Trophoblast cell (in vitro differentiated cells and primary cell): ENCODE results near the gene GPRIN1.

Experiments used
- DNase-seq, 2 donors: peaks; one replicate each; pipeline ENCODE4 v3.0.0-alpha.2; 2016
- H2AFZ ChIP-seq: 2 replicates; pipeline ENCODE4 v1.6.1; 2013; ENCODE audit warnings: low read length, moderate library complexity, mild to moderate bottlenecking; ENCODE audit not compliant: insufficient read depth, poor library complexity
- H2AK5ac ChIP-seq: 2 replicates; pipeline ENCODE4 v1.6.1; 2013; ENCODE audit warnings: mild to moderate bottlenecking, low read length
- H2BK120ac ChIP-seq: 2 replicates; pipeline ENCODE4 v1.6.1; 2013; ENCODE audit warnings: low read length, mild to moderate bottlenecking, moderate library complexity; ENCODE audit not compliant: insufficient read depth, poor library complexity
- H2BK12ac ChIP-seq: 2 replicates; pipeline ENCODE4 v1.6.1; 2013; ENCODE audit warnings: mild to moderate bottlenecking, low read length, moderate library complexity
- H2BK5ac ChIP-seq: 2 replicates; pipeline ENCODE4 v1.6.1; 2013; ENCODE audit warnings: low read length, low read depth, moderate library complexity, mild to moderate bottlenecking; ENCODE audit not compliant: poor library complexity
- H3K14ac ChIP-seq: 2 replicates; pipeline ENCODE4 v1.6.1; 2013; ENCODE audit warnings: mild to moderate bottlenecking, low read length
- H3K18ac ChIP-seq: 2 replicates; pipeline ENCODE4 v1.6.1; 2013; ENCODE audit warnings: mild to moderate bottlenecking, low read length
- H3K23ac ChIP-seq: 2 replicates; pipeline ENCODE4 v1.6.1; 2013; ENCODE audit warnings: low read length
- H3K27ac ChIP-seq: 2 replicates; pipeline ENCODE4 v1.5.1; 2013; ENCODE audit warnings: low read depth, mild to moderate bottlenecking, inconsistent platforms, low read length, moderate library complexity
- H3K27me3 ChIP-seq: 2 replicates; pipeline ENCODE4 v1.6.1; 2013; ENCODE audit warnings: inconsistent platforms, mild to moderate bottlenecking, low read length, moderate library complexity; ENCODE audit not compliant: insufficient read depth
- H3K36me3 ChIP-seq, 2 experiments: 1 replicate in 1 of 2; 2 replicates in 1 of 2; pipeline ENCODE4 v1.6.1; 2013; ENCODE audit warnings: low read length in 2 of 2, mild to moderate bottlenecking in 2 of 2, moderate library complexity in 1 of 2; ENCODE audit not compliant: insufficient read depth in 2 of 2, control insufficient read depth in 1 of 2
- H3K4ac ChIP-seq: 2 replicates; pipeline ENCODE4 v1.6.1; 2013; ENCODE audit warnings: low read depth, mild to moderate bottlenecking, low read length, moderate library complexity
- H3K4me1 ChIP-seq, 2 experiments: 1 replicate in 1 of 2; 2 replicates in 1 of 2; pipeline ENCODE4 v1.6.1; 2013; ENCODE audit warnings: low read length in 2 of 2, mild to moderate bottlenecking in 2 of 2, moderate library complexity in 1 of 2; ENCODE audit not compliant: insufficient read depth in 2 of 2, control insufficient read depth in 1 of 2
- H3K4me2 ChIP-seq: 2 replicates; pipeline ENCODE4 v1.6.1; 2013; ENCODE audit warnings: inconsistent platforms, mild to moderate bottlenecking, low read length, moderate library complexity
- H3K4me3 ChIP-seq: 2 replicates; pipeline ENCODE4 v1.5.1; 2013; ENCODE audit warnings: mild to moderate bottlenecking, low read depth, low read length, inconsistent platforms
- H3K79me1 ChIP-seq: one replicate; pipeline ENCODE4 v1.6.1; 2013; ENCODE audit warnings: low read length
- H3K79me2 ChIP-seq: 2 replicates; pipeline ENCODE4 v1.6.1; 2013; ENCODE audit warnings: low read length, mild to moderate bottlenecking; ENCODE audit not compliant: control insufficient read depth, insufficient read depth, poor library complexity
- H3K9ac ChIP-seq: 2 replicates; pipeline ENCODE4 v1.6.1; 2013; ENCODE audit warnings: mild to moderate bottlenecking, low read length
- H3K9me3 ChIP-seq: 2 replicates; pipeline ENCODE4 v1.6.1; 2013; ENCODE audit warnings: low read depth, mild to moderate bottlenecking, control low read depth, inconsistent platforms, low read length; ENCODE audit not compliant: insufficient read depth
- H4K12ac ChIP-seq: 2 replicates; pipeline ENCODE4 v1.6.1; 2013; ENCODE audit warnings: low read depth, mild to moderate bottlenecking, low read length, moderate library complexity
- H4K8ac ChIP-seq: 2 replicates; pipeline ENCODE4 v1.6.1; 2013; ENCODE audit warnings: low read depth, mild to moderate bottlenecking, low read length, moderate library complexity
- H4K91ac ChIP-seq: one replicate; pipeline ENCODE4 v1.6.1; 2013; ENCODE audit warnings: low read depth, mild to moderate bottlenecking, low read length, moderate library complexity
- WGBS: extraction: QIAGEN DNeasy Blood & Tissue Kit; methylation state at CpG from one replicate; pipeline ENCODE4 v1.1.7; 2013; ENCODE audit warnings: missing lambda C conversion rate; ENCODE audit not compliant: insufficient read length, insufficient coverage; ENCODE audit errors: extremely low coverage; 5-methylcytosine and 5-hydroxymethylcytosine counted together

GPRIN1 gene

DNA sequence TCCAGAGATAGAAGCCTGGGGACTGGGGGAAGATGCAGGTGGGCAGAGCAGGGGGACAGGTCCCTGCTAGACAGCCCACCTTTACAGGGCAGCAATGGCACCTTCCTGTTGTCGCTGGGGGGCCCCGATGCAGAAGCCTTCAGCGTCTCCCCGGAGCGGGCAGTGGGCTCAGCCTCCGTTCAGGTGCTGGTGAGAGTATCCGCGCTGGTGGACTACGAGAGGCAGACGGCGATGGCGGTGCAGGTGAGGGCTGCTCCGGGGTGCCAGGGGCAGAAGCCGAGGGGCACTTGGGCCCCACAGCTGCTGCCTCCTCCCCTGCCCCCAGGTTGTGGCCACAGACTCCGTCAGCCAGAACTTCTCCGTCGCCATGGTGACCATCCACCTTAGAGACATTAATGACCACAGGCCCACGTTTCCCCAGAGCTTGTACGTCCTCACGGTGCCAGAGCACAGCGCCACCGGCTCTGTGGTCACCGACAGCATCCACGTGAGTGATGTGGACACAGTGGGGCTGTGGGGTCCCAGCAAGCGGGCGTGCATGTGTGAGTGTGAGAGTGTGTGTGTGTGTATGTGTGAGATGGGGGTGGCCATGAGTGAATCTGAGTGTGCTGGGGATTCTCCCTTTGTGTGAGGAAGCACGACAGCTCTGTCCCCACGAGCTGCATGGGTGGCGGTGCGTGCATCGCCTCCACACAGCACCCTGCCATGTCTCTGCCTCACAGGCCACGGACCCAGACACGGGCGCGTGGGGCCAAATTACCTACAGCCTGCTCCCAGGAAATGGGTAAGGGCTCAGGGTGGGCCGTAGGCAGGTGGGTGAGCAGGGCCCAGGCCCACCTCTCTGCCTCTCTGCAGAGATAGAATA, 32.4 kb downstream of the GPRIN1 start:
- no peak overlapping the region for H2BK5ac ChIP-seq
- no peak overlapping the region for H3K14ac ChIP-seq
- no peak overlapping the region for H3K27ac ChIP-seq
- H2BK12ac ChIP-seq = no peak overlapping the region
- H4K12ac ChIP-seq = no peak overlapping the region
- H3K79me2 ChIP-seq = no peaks in the 10 kb centered on the region
- H3K4me3 ChIP-seq = no peak overlapping the region
- H2BK120ac ChIP-seq = no peak overlapping the region
- H3K27me3 ChIP-seq = no peaks in the 10 kb centered on the region
- no peak overlapping the region for H2AK5ac ChIP-seq
- no peak overlapping the region for H4K91ac ChIP-seq
- H3K4me2 ChIP-seq = no peak overlapping the region
- no peak overlapping the region for H3K4ac ChIP-seq
- no peaks in the 10 kb centered on the region for H3K79me1 ChIP-seq
- no peak for DNase-seq
- H3K36me3 ChIP-seq = no peaks in the 10 kb centered on the region
- H2AFZ ChIP-seq = no peak overlapping the region
- H4K8ac ChIP-seq = no peak overlapping the region
- H3K9me3 ChIP-seq = peaks cover 7% of the 10 kb centered on the region
- H3K4me1 ChIP-seq = no peaks in the 10 kb centered on the region
- no CpG with 5 or more reads among the region's 36 CpGs for whole genome bisulfite sequencing
- H3K18ac ChIP-seq = no peak overlapping the region
- no peak overlapping the region for H3K23ac ChIP-seq
- H3K9ac ChIP-seq = no peak overlapping the region

GRCh38 chr5:176575488-176576422, 34.2 kb downstream of the GPRIN1 start:
- H2AK5ac ChIP-seq = no peak overlapping the region

DNA sequence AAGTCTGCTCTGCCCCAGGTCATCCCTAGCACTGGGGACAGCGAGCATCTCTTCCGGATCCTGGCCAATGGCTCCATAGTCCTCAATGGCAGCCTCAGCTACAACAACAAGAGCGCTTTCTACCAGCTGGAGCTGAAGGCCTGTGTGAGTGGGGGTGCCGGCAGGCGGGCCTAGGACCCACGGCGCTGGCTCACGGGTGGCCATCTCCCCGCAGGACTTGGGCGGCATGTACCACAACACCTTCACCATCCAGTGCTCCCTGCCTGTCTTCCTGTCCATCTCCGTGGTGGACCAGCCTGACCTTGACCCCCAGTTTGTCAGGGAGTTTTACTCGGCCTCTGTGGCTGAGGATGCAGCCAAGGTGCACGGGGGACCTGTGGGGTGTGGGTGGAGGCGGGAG, 34.9 kb downstream of the GPRIN1 start:
- H3K18ac ChIP-seq = no peak overlapping the region
- H3K79me2 ChIP-seq = no peaks in the 10 kb centered on the region
- no peak overlapping the region for H3K27ac ChIP-seq
- no peak overlapping the region for H4K12ac ChIP-seq
- WGBS = no CpG with 5 or more reads among the region's 14 CpGs
- no peak for DNase-seq
- no peak overlapping the region for H4K8ac ChIP-seq
- H2AFZ ChIP-seq = no peak overlapping the region
- no peak overlapping the region for H3K23ac ChIP-seq
- peaks cover 7% of the 10 kb centered on the region for H3K9me3 ChIP-seq
- no peak overlapping the region for H3K14ac ChIP-seq
- H3K4me1 ChIP-seq = no peaks in the 10 kb centered on the region
- H2BK5ac ChIP-seq = no peak overlapping the region
- no peak overlapping the region for H3K4me3 ChIP-seq
- no peak overlapping the region for H3K4me2 ChIP-seq
- H3K27me3 ChIP-seq = no peaks in the 10 kb centered on the region
- H3K4ac ChIP-seq = no peak overlapping the region
- no peak overlapping the region for H3K9ac ChIP-seq
- no peak overlapping the region for H2AK5ac ChIP-seq
- no peak overlapping the region for H2BK12ac ChIP-seq
- no peaks in the 10 kb centered on the region for H3K36me3 ChIP-seq
- H4K91ac ChIP-seq = no peak overlapping the region
- no peak overlapping the region for H2BK120ac ChIP-seq
- H3K79me1 ChIP-seq = no peaks in the 10 kb centered on the region

More at GRCh38 chr5:176575488-176576422, 34.2 kb downstream of the GPRIN1 start:
- Histone ChIP-seq H4K91ac (no peak overlapping the region), H3K14ac (no peak overlapping the region), H3K36me3 (no peaks in the 10 kb centered on the region), H4K12ac (no peak overlapping the region), H2BK120ac (no peak overlapping the region), H3K27ac (no peak overlapping the region), H3K79me1 (no peaks in the 10 kb centered on the region), H3K23ac (no peak overlapping the region), H3K9ac (no peak overlapping the region), H3K4me3 (no peak overlapping the region), H2BK5ac (no peak overlapping the region), H2BK12ac (no peak overlapping the region), H3K4ac (no peak overlapping the region), H3K9me3 (peaks cover 7% of the 10 kb centered on the region), H3K4me2 (no peak overlapping the region), H2AFZ (no peak overlapping the region), H4K8ac (no peak overlapping the region), H3K18ac (no peak overlapping the region), H3K4me1 (no peaks in the 10 kb centered on the region), H3K79me2 (no peaks in the 10 kb centered on the region), H3K27me3 (no peaks in the 10 kb centered on the region)
- WGBS = no CpG with 5 or more reads among the region's 37 CpGs
- DNase-seq = no peak

DNA sequence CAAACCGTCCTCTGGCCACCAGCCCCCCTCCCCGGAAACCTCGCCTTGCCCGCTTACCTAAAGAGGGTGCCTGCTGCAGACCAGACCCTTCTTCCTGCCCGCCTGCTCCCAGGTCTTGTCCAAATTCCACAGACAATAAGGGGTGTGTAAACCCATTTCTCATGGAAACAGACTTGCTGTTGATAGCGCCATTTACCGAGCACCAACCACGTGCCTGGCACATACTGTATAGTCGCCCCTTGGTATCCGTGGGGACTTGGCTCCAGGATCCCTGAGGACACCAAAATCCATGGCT, 35.7 kb downstream of the GPRIN1 start:
- H2AK5ac ChIP-seq = no peak overlapping the region
- H3K27me3 ChIP-seq = no peaks in the 10 kb centered on the region
- DNase-seq = no peak
- no peak overlapping the region for H3K27ac ChIP-seq
- no CpG with 5 or more reads among the region's 10 CpGs for WGBS
- no peaks in the 10 kb centered on the region for H3K79me1 ChIP-seq
- no peak overlapping the region for H3K4ac ChIP-seq
- H2BK5ac ChIP-seq = no peak overlapping the region
- no peak overlapping the region for H2AFZ ChIP-seq
- no peak overlapping the region for H3K23ac ChIP-seq
- no peak overlapping the region for H2BK12ac ChIP-seq
- H4K91ac ChIP-seq = no peak overlapping the region
- no peak overlapping the region for H3K9ac ChIP-seq
- no peak overlapping the region for H4K12ac ChIP-seq
- H3K4me1 ChIP-seq = no peaks in the 10 kb centered on the region
- H3K18ac ChIP-seq = no peak overlapping the region
- no peaks in the 10 kb centered on the region for H3K79me2 ChIP-seq
- H3K9me3 ChIP-seq = peaks cover 7% of the 10 kb centered on the region
- no peak overlapping the region for H3K4me3 ChIP-seq
- H4K8ac ChIP-seq = no peak overlapping the region
- no peak overlapping the region for H3K4me2 ChIP-seq
- H3K36me3 ChIP-seq = no peaks in the 10 kb centered on the region
- no peak overlapping the region for H2BK120ac ChIP-seq
- H3K14ac ChIP-seq = no peak overlapping the region
